AG10803 (cell line): Measurements from ENCODE around the gene ARID5A.

Experiments used
- DNase-seq: peaks from one replicate; pipeline ENCODE4 v3.0.0; 2010; ENCODE audit warnings: low read depth
- H3K4me3 ChIP-seq: 2 replicates; pipeline ENCODE4 v1.5.1; 2011; ENCODE audit warnings: mild to moderate bottlenecking, low read length, control low read depth
- CTCF ChIP-seq: conservative IDR thresholded peaks from 2 replicates; pipeline ENCODE4 v1.5.1; 2011; ENCODE audit warnings: mild to moderate bottlenecking, low read length, control low read depth, inconsistent platforms

The ARID5A gene

GRCh38 chr2:96531872-96532505, 4.6 kb upstream of the ARID5A start:
- TF ChIP-seq CTCF = no peak
- peak; percentile 99 for DNase-seq
- H3K4me3 ChIP-seq = peak overlapping the region; percentile 27

- no peak overlapping the region for H3K4me3 ChIP-seq
- DNase-seq = no peak
- no peak for TF ChIP-seq CTCF
These were observed 3.8 kb upstream of the ARID5A start for GRCh38 chr2:96532641-96533291.

GRCh38 chr2:96533292-96534073, 3.1 kb upstream of the ARID5A start:
- no peak overlapping the region for H3K4me3 ChIP-seq
- no peak for TF ChIP-seq CTCF

GRCh38 chr2:96534141-96534540, 2.4 kb upstream of the ARID5A start:
- TF ChIP-seq CTCF = no peak
- no peak for DNase-seq
- H3K4me3 ChIP-seq = no peak overlapping the region

More at GRCh38 chr2:96533292-96534073, 3.1 kb upstream of the ARID5A start:
- DNase-seq = peak; percentile 94

- no peak overlapping the region for H3K4me3 ChIP-seq
- DNase-seq = no peak
- no peak for TF ChIP-seq CTCF
These were observed 1.8 kb upstream of the ARID5A start for GRCh38 chr2:96534701-96535181.

GRCh38 chr2:96535331-96535730, 1.2 kb upstream of the ARID5A start:
- no peak for DNase-seq
- no peak overlapping the region for H3K4me3 ChIP-seq

More at GRCh38 chr2:96535331-96535730, 1.2 kb upstream of the ARID5A start:
- no peak for TF ChIP-seq CTCF
